Measurements from ENCODE around the gene DAZAP2. TPM values are rescaled to one million over a fixed set of nuclear protein-coding genes. Genes with fewer than 3 reads are reported as not detected.

DAZAP2 gene
- total and polyA plus RNA-seq, 2 of the 13 experiments (the other 11 are each of a cell fraction or from before 2014, with no cell fraction given) = 64.5 to 222 TPM

GRCh38 chr12:51238510-51239334 is at the start of gene DAZAP2 (continued):
- TF ChIP-seq AHDC1 (CRISPR knock-in tag; IDR thresholded peaks at IDR 0.05; ENCODE audit: borderline replicate concordance) (no peak), ZFP37 (CRISPR knock-in tag; IDR thresholded peaks at IDR 0.05; ENCODE audit: borderline replicate concordance) (peak; percentile 83), TEAD2 (CRISPR knock-in tag; IDR thresholded peaks at IDR 0.05) (no peak), ZNF850 (CRISPR knock-in tag; conservative IDR thresholded peaks at IDR 0.05) (no peak), MYPOP (CRISPR knock-in tag; IDR thresholded peaks at IDR 0.05) (peak; percentile 84), MAFF (IDR thresholded peaks at IDR 0.05; ENCODE audit: low read depth, low read length) (no peak), ZBTB2 (CRISPR knock-in tag; IDR thresholded peaks at IDR 0.05; ENCODE audit: low read depth) (no peak), ZNF468 (CRISPR knock-in tag; IDR thresholded peaks at IDR 0.05) (peak; percentile 84; the same call in 1 of the 2 replicates), ATF5 (CRISPR knock-in tag; IDR thresholded peaks at IDR 0.05; ENCODE audit: low read depth) (no peak), ZNF547 (CRISPR knock-in tag; IDR thresholded peaks at IDR 0.05) (no peak), ZNF530 (CRISPR knock-in tag; IDR thresholded peaks at IDR 0.05; ENCODE audit: low read depth) (no peak), ZNF484 (CRISPR knock-in tag; IDR thresholded peaks at IDR 0.05; ENCODE audit: borderline replicate concordance, low read depth) (no peak), ZNF83 (CRISPR knock-in tag; IDR thresholded peaks at IDR 0.05; ENCODE audit: borderline replicate concordance) (no peak), TIGD3 (CRISPR knock-in tag; IDR thresholded peaks at IDR 0.05; ENCODE audit: borderline replicate concordance) (no peak), ZNF710 (CRISPR knock-in tag; IDR thresholded peaks at IDR 0.05; ENCODE audit: borderline replicate concordance) (no peak; the same call in 1 of the 2 replicates)

All from HepG2 (cell line).